Central memory CD4-positive, alpha-beta T cell (primary cell): ENCODE measurements around the gene DHRS9.
"Not testable (repeated sequence)": the region's sequence is repeated elsewhere in the genome, so short reads cannot be mapped to it uniquely, and the experiment has no call there.

ENCODE experiments used
- DNase-seq: peaks from one replicate; pipeline ENCODE4 v3.0.0; 2022
- total RNA-seq, 3 experiments: gene quantifications; one replicate each; lab custom pipeline; 2026; lab: John Stamatoyannopoulos, UW

The DHRS9 gene
- total RNA-seq: 0 to 0.11 (median 0) reads per million in 3 experiments

GRCh38 chr2:169069341-169069740, at the start of gene DHRS9:
Gene DHRS9, plus strand, starts transcription at chr2:169069563. Its CDS starts 12,019 bp downstream, at chr2:169081582.
- DNase-seq: no peak

- DNase-seq: no peak
Observed at GRCh38 chr2:169023161-169023560, 46.2 kb upstream of the DHRS9 start.

DNA sequence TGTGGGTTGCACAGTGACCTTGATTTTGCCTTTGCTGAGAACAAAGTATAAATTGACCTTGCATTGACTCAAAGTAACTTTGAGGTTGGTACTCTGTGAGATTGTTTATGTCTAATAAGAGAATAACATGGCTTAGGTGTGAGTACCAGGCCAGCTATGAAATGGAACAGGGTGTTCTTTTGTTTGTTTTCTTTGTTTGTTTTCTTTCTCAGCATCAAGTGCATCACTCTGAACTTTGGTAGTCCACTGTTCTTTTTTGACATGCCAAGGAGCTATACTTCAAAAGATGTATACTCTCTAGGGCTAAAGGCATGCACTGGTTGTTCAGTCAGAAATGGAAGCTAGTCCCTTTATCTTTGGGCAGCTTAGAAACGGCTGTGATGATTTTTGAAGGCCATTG, 43.3 kb upstream of the DHRS9 start:
- DNase-seq: no peak

- no peak for DNase-seq
Observed at GRCh38 chr2:169027234-169027633, 42.1 kb upstream of the DHRS9 start.

DNA sequence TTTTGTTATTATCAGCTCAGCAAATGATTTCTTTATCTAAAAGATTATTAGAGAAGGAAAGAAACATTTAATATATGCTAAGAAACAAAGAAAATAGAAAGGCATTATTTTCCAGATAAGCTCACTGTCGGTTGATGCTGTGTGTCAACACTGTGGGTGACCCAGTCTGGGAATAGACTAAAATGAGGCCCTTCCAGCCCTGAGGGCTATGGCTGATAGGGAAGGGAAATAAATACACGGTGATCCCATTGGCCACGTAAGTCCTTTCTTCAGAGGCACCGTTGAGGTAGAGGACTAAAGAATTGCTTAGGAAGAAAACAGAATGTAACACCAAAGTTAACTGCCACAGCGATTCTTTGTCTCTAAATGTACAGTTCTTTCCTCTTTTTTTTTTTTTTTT, 40.0 kb upstream of the DHRS9 start:
- no peak for DNase-seq

DNA sequence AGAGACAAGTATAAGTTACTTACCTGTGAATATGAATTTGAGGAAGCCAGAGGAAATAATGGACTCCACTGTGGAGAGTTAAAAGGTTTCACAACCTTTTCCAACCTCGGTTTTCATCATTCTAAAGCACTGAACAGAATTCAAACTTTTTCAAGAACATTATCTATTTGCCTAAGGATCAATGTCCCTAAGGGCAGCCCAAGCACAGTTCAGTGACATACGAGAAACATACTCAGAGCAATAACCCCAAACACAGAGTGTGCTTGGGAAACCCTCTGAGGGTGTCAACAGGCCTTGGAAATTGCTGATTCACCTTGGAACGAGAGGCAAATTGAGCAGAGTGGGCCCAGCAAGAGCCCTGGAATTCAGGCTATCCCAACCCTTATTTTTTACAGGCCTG, 38.2 kb upstream of the DHRS9 start, which contains the start of gene ABCB11:
TSS of gene ABCB11 (minus strand) at position 123 of the 400 bp plus-strand sequence. CDS start 13,199 bp downstream, outside the sequence.
- DNase-seq: no peak

GRCh38 chr2:169034256-169034655, 35.1 kb upstream of the DHRS9 start:
- DNase-seq: no peak

GRCh38 chr2:169034984-169035544, 34.3 kb upstream of the DHRS9 start:
- no peak for DNase-seq

GRCh38 chr2:169035887-169036286, 33.5 kb upstream of the DHRS9 start:
- no peak for DNase-seq

DNA sequence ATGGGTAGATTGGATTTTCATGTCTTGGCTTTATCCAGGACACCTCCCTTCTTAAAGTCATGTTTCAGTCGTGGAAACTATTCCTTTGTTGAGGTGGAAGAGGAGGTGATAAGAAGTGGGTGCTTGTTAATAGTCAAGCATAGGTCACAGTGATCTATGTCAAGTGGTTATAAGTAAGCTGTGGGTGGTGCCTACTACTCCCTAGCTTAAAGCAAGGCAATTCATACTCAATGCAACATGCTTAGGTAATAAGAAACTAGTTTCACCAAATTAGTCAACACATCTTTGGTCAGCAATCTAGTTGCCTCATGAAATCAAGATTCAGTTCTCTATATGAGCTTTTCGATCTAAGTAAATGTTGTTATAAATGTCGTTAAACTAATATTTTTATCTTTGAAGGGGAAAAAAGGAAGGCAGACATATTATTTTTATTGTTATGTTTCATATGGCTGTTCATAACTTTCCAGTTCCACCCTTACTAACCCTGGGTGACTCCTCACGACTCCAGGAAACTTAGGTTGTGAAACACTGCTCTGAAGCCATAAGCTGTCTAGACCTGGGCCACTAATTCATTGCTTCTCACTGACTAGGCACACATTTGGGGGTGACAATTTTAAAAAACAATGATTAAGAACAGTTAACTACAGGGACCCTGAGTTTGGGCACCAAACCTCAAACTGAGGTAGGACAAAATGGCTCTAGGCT, 32.5 kb upstream of the DHRS9 start:
- DNase-seq: no peak

DNA sequence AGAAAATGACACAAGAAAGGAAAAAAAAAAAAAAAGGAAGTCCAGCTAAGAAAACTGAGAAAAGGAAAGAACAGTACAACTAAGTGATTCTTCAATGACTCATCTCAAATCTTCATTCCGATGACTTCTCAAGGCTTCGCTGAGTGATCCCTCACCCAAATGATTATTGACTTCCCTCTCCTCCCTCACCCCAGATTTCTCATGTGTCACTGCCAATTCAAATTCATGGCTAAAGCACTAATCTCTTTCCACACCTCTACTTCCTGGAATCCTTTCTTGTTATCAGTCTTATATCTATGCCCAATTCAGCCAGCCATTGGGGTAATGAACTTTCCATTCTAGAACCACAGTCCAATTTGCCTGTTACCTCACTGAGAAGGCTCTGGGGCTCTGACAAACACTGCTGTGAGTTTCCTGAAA, 31.0 kb upstream of the DHRS9 start:
- DNase-seq: no peak

GRCh38 chr2:169039702-169040101, 29.7 kb upstream of the DHRS9 start:
- no peak for DNase-seq

DNA sequence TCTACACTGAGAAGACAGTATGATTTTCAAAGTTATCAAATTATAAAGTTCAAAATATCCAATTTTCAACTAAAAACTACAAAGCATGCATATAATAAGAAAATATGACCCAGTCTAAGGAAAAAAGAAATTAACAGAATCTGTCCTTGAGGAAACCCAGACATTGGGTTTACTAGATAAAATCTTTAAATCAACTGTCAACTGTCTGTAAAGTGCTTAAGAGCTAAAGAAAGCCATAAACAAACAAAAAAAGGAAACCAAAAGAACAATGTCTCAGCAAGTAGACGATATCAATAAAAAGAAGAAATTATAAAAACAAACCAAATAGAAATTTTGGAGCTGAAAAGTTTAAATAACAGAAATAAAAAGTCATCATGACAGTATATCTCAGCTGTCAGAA, 27.8 kb upstream of the DHRS9 start:
- DNase-seq: no peak

- no peak for DNase-seq
Observed at GRCh38 chr2:169042856-169043255, 26.5 kb upstream of the DHRS9 start.

GRCh38 chr2:169046440-169047151, 22.8 kb upstream of the DHRS9 start:
- no peak for DNase-seq

GRCh38 chr2:169047256-169048250, 21.8 kb upstream of the DHRS9 start:
- DNase-seq: no peak

DNA sequence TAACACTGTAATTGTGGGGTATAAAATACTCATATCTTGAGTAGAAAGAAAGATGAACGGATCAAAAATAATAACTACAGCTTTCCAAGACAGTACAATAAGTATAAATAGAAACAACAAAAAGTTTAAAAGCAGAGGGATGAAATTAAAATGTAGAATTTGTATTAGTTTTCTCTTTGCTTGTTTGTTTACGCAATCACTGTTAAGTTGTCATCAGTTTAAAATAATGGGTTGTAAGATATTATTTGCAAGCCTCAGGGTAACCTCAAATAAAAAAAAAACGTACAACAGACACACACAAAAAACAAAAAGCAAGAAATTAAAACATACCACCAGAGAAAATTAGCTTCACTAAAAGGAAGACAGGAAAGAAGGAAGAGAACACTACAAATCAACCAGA, 20.2 kb upstream of the DHRS9 start:
- no peak for DNase-seq

- DNase-seq: no peak
Observed at GRCh38 chr2:169050476-169051240, 18.7 kb upstream of the DHRS9 start.

GRCh38 chr2:169054575-169054974, 14.8 kb upstream of the DHRS9 start:
- DNase-seq: not testable (repeated sequence)

GRCh38 chr2:169064199-169064598, 5.2 kb upstream of the DHRS9 start:
- not testable (repeated sequence) for DNase-seq

DNA sequence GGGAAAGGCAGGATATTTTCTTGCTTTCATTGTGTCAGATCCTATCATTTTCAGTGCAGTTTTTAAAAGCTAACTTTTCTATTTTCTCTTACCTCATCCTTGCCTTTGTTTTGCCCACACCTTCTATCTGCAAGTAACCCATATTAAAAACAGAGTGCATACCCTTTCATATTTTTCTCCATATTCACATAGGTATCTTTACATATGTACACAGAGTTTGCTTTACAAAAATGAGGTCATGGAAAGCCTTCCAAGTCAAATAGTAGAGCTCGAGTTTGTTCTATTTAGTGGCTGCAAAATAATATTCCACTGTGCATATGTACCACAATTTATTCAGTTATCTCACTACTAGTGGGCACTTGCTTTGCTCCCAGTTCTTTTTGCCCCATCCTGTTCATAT, 3.9 kb upstream of the DHRS9 start:
- no peak for DNase-seq
